ENCODE results near the gene SLFN12. TPM values are rescaled to one million over a fixed set of nuclear protein-coding genes. Genes with fewer than 3 reads are reported as not detected.
A peak's percentile ranks its signal among the peaks of the same experiment; 100 is the strongest.

Gene SLFN12
- polyA plus RNA-seq (2013), result 10.3 and 10.5 TPM in 2 replicates

DNA sequence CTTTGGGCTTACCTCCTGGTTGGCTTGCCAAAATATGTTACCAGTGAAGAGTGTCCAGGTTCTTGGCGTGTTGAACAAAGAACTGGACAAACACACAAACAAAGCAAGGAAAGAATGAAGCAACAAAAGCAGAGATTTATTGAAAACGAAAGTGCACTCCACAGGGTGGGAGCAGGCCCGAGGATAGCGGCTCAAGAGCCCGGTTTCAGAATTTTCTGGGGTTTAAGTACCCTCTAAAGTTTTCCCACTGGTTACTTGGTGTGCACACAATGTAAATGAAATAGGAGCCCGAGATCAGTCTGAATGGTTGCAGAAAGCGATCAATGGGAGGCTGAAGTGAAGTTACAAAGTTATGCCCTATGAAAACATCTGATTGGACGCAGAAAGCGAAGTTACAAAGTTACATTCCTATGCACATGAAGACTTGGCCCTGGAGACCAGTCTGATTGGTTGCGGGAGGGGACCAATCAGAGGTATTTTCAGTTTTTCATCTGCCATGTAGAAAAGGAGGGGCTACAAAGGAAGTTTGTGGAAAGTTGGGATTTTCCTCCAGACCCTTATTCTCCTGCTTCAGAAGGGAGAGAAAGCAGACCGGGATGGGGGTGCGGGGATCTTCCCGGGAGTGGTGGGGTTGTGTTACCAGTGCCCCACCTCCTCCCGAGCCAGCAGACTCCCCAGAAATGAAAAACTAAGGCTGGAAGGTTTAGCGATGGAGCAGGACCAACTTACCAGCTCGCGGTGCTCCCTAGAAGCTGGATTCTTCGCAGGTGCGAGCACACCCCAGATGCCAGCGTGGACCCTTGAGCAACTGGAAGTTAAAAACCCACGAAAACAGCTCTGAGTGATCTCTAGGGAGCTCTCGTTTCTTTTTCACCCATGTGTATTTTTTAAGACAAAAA, at the start of gene SLFN12:
Gene SLFN12, minus strand, starts transcription at position 325 of the 899 bp plus-strand sequence. CDS start 9,472 bp downstream, outside the sequence.
- H4K8ac ChIP-seq (ENCODE audit: low read depth, low read length), result peak within 1 kb of the TSS; percentile 56
- peak within 1 kb of the TSS; percentile 64 for H3K4ac ChIP-seq (ENCODE audit: low read depth, low read length)
- H3K36me3 ChIP-seq (ENCODE audit: control insufficient read depth in 1 of 2, insufficient read depth in 2 of 2, low read length in 2 of 2), result no peaks in the 10 kb centered on the region
- no peak within 1 kb of the TSS for H2BK12ac ChIP-seq (ENCODE audit: low read length)
- H2BK120ac ChIP-seq (ENCODE audit: insufficient read depth, low read length, poor library complexity), result peak within 1 kb of the TSS; percentile 61
- peaks cover 4% of the 10 kb centered on the region for H3K79me2 ChIP-seq (ENCODE audit: control insufficient read depth, insufficient read depth, low read length, poor library complexity)
- peak; percentile 26 to 43 for DNase-seq
- peak within 1 kb of the TSS; percentile 24 for H3K18ac ChIP-seq (ENCODE audit: low read length)
- H3K9ac ChIP-seq (ENCODE audit: low read length), result peak within 1 kb of the TSS; percentile 80
- H2AK5ac ChIP-seq (ENCODE audit: low read length), result no peak within 1 kb of the TSS
- no CpG with 5 or more reads among the region's 22 CpGs for WGBS (ENCODE audit: extremely low coverage, insufficient coverage, insufficient read length)
- H3K27me3 ChIP-seq (ENCODE audit: insufficient read depth, low read length), result no peaks in the 10 kb centered on the region
- peak within 1 kb of the TSS; percentile 89 for H3K4me2 ChIP-seq (ENCODE audit: low read length)
- no peaks in the 10 kb centered on the region for H3K9me3 ChIP-seq (ENCODE audit: insufficient read depth, low read depth, low read length)
- peak within 1 kb of the TSS; percentile 63 for H3K14ac ChIP-seq (ENCODE audit: low read length)
- H4K91ac ChIP-seq (ENCODE audit: low read depth, low read length), result peak within 1 kb of the TSS; percentile 75
- H3K4me3 ChIP-seq (ENCODE audit: low read depth, low read length), result peak within 1 kb of the TSS; percentile 68
- H2BK5ac ChIP-seq (ENCODE audit: low read depth, low read length, poor library complexity), result peak within 1 kb of the TSS; percentile 70
- peak within 1 kb of the TSS; percentile 42 for H2AFZ ChIP-seq (ENCODE audit: insufficient read depth, low read length, poor library complexity)
- H3K27ac ChIP-seq (ENCODE audit: low read depth, low read length), result peak within 1 kb of the TSS; percentile 98
- H3K4me1 ChIP-seq (ENCODE audit: control insufficient read depth in 1 of 2, insufficient read depth in 2 of 2, low read length in 2 of 2), result peaks cover 9 to 11% of the 10 kb centered on the region in 2 experiments
- H4K12ac ChIP-seq (ENCODE audit: low read depth, low read length), result peak within 1 kb of the TSS; percentile 9
- no peak within 1 kb of the TSS for H3K23ac ChIP-seq (ENCODE audit: low read length)
- H3K79me1 ChIP-seq (ENCODE audit: low read length), result peaks cover 21% of the 10 kb centered on the region

DNA sequence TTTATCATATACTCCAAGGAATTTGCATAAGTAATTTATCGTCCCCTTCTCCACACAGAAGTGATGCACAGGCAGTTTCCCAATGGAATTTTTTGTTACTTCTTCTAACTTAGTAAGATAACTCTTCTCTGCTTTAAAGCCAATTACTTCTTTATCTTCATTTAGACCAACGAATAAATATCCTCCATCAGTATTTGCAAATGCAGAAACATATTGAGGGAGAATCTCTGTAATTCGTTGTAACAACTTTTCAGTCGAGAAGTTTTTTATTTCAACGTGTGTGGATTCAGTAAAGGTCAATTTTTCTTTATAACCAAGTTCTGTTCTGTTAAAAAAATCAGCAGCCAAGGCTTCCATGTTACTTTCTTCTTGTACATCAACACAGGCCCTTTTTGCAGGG, 47.0 kb upstream of the SLFN12 start:
- Histone ChIP-seq H2BK5ac (ENCODE audit: low read depth, low read length, poor library complexity) (no peak overlapping the region), H2AFZ (ENCODE audit: insufficient read depth, low read length, poor library complexity) (no peak overlapping the region), H3K79me1 (ENCODE audit: low read length) (no peaks in the 10 kb centered on the region), H3K4me3 (ENCODE audit: low read depth, low read length) (no peak overlapping the region), H4K12ac (ENCODE audit: low read depth, low read length) (no peak overlapping the region), H3K18ac (ENCODE audit: low read length) (no peak overlapping the region), H3K23ac (ENCODE audit: low read length) (no peak overlapping the region), H2BK12ac (ENCODE audit: low read length) (no peak overlapping the region), H4K91ac (ENCODE audit: low read depth, low read length) (no peak overlapping the region), H3K4ac (ENCODE audit: low read depth, low read length) (no peak overlapping the region), H3K14ac (ENCODE audit: low read length) (no peak overlapping the region), H3K36me3 (ENCODE audit: control insufficient read depth in 1 of 2, insufficient read depth in 2 of 2, low read length in 2 of 2) (no peaks in the 10 kb centered on the region), H3K4me1 (ENCODE audit: control insufficient read depth in 1 of 2, insufficient read depth in 2 of 2, low read length in 2 of 2) (no peaks in the 10 kb centered on the region), H4K8ac (ENCODE audit: low read depth, low read length) (no peak overlapping the region), H2BK120ac (ENCODE audit: insufficient read depth, low read length, poor library complexity) (no peak overlapping the region), H2AK5ac (ENCODE audit: low read length) (no peak overlapping the region), H3K9ac (ENCODE audit: low read length) (no peak overlapping the region), H3K79me2 (ENCODE audit: control insufficient read depth, insufficient read depth, low read length, poor library complexity) (no peaks in the 10 kb centered on the region), H3K27me3 (ENCODE audit: insufficient read depth, low read length) (peaks cover 6% of the 10 kb centered on the region), H3K9me3 (ENCODE audit: insufficient read depth, low read depth, low read length) (peaks cover 6% of the 10 kb centered on the region), H3K27ac (ENCODE audit: low read depth, low read length) (no peak overlapping the region), H3K4me2 (ENCODE audit: low read length) (no peak overlapping the region)
- DNase-seq, result no peak
- WGBS (ENCODE audit: extremely low coverage, insufficient coverage, insufficient read length), result no CpG with 5 or more reads among the region's 5 CpGs

DNA sequence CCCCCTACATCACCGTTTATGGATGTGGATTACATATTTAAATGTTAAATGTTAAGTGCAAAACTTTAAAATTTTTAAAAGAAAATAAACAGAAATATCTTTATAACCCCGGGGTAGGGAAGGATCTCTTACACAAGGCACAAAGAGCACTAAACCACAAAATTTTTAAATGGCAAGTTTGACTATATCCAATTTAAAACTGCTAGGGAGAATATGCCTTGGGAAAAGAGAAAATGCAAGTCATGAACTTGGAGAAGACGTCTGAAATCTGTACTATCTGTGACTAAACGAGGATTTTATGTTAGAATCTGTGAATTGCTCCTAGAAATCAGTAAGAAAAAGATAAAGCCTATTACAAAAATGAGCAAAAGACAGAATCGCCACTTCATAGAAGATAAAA, 44.9 kb upstream of the SLFN12 start:
- Histone ChIP-seq H3K27me3 (ENCODE audit: insufficient read depth, low read length) (peaks cover under 1% of the 10 kb centered on the region), H3K18ac (ENCODE audit: low read length) (no peak overlapping the region), H4K12ac (ENCODE audit: low read depth, low read length) (no peak overlapping the region), H3K9ac (ENCODE audit: low read length) (no peak overlapping the region), H4K91ac (ENCODE audit: low read depth, low read length) (no peak overlapping the region), H3K79me1 (ENCODE audit: low read length) (no peaks in the 10 kb centered on the region), H3K36me3 (ENCODE audit: control insufficient read depth in 1 of 2, insufficient read depth in 2 of 2, low read length in 2 of 2) (no peaks in the 10 kb centered on the region), H2BK12ac (ENCODE audit: low read length) (no peak overlapping the region), H3K79me2 (ENCODE audit: control insufficient read depth, insufficient read depth, low read length, poor library complexity) (no peaks in the 10 kb centered on the region), H3K23ac (ENCODE audit: low read length) (no peak overlapping the region), H3K9me3 (ENCODE audit: insufficient read depth, low read depth, low read length) (peaks cover under 1% of the 10 kb centered on the region), H3K14ac (ENCODE audit: low read length) (no peak overlapping the region), H2AFZ (ENCODE audit: insufficient read depth, low read length, poor library complexity) (no peak overlapping the region), H2AK5ac (ENCODE audit: low read length) (no peak overlapping the region), H3K4me1 (ENCODE audit: control insufficient read depth in 1 of 2, insufficient read depth in 2 of 2, low read length in 2 of 2) (no peaks in the 10 kb centered on the region), H3K4me2 (ENCODE audit: low read length) (no peak overlapping the region), H2BK120ac (ENCODE audit: insufficient read depth, low read length, poor library complexity) (no peak overlapping the region), H2BK5ac (ENCODE audit: low read depth, low read length, poor library complexity) (no peak overlapping the region), H3K4ac (ENCODE audit: low read depth, low read length) (no peak overlapping the region), H4K8ac (ENCODE audit: low read depth, low read length) (no peak overlapping the region), H3K4me3 (ENCODE audit: low read depth, low read length) (no peak overlapping the region), H3K27ac (ENCODE audit: low read depth, low read length) (no peak overlapping the region)
- no peak for DNase-seq
- WGBS (ENCODE audit: extremely low coverage, insufficient coverage, insufficient read length), result no CpG with 5 or more reads among the region's 5 CpGs

DNA sequence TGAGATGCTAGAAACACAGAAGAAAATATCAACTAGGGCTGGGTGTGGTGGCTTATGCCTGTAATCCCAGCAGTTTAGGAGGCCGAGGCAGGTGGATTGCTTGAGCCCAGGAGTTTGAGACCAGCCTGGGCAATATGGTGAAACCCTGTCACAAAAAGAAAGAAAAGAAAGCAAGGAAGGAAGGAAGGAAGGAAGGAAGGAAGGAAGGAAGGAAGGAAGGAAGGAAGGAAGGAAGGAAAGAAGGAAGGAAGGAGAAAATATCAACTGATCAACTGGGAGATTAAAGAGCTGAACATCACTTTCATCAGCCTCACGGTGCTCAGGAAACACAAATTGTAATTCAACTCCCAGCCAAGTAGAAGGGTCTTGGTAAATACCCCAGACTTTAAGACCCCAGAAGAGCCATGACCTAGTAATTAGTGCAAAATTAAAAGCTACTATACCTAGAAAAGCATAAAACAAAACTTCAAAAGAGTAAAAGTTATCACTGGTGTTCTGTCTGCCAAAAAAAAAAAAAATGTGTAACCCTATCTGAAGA, 44.1 kb upstream of the SLFN12 start:
- H3K23ac ChIP-seq (ENCODE audit: low read length), result no peak overlapping the region
- no peak overlapping the region for H2BK120ac ChIP-seq (ENCODE audit: insufficient read depth, low read length, poor library complexity)
- H3K9ac ChIP-seq (ENCODE audit: low read length), result no peak overlapping the region
- H3K4me2 ChIP-seq (ENCODE audit: low read length), result no peak overlapping the region
- H3K27ac ChIP-seq (ENCODE audit: low read depth, low read length), result no peak overlapping the region
- no peak overlapping the region for H4K91ac ChIP-seq (ENCODE audit: low read depth, low read length)
- no peak overlapping the region for H2AK5ac ChIP-seq (ENCODE audit: low read length)
- no peak overlapping the region for H4K8ac ChIP-seq (ENCODE audit: low read depth, low read length)
- no peak overlapping the region for H3K4ac ChIP-seq (ENCODE audit: low read depth, low read length)
- H3K14ac ChIP-seq (ENCODE audit: low read length), result no peak overlapping the region
- no peaks in the 10 kb centered on the region for H3K79me1 ChIP-seq (ENCODE audit: low read length)
- H3K4me1 ChIP-seq (ENCODE audit: control insufficient read depth in 1 of 2, insufficient read depth in 2 of 2, low read length in 2 of 2), result no peaks in the 10 kb centered on the region
- H2BK12ac ChIP-seq (ENCODE audit: low read length), result no peak overlapping the region
- H2AFZ ChIP-seq (ENCODE audit: insufficient read depth, low read length, poor library complexity), result no peak overlapping the region
- H3K9me3 ChIP-seq (ENCODE audit: insufficient read depth, low read depth, low read length), result no peaks in the 10 kb centered on the region
- H3K79me2 ChIP-seq (ENCODE audit: control insufficient read depth, insufficient read depth, low read length, poor library complexity), result no peaks in the 10 kb centered on the region
- H3K18ac ChIP-seq (ENCODE audit: low read length), result no peak overlapping the region
- no CpG with 5 or more reads among the region's 2 CpGs for WGBS (ENCODE audit: extremely low coverage, insufficient coverage, insufficient read length)
- no peaks in the 10 kb centered on the region for H3K27me3 ChIP-seq (ENCODE audit: insufficient read depth, low read length)
- no peak overlapping the region for H4K12ac ChIP-seq (ENCODE audit: low read depth, low read length)
- H2BK5ac ChIP-seq (ENCODE audit: low read depth, low read length, poor library complexity), result no peak overlapping the region
- no peak for DNase-seq
- H3K36me3 ChIP-seq (ENCODE audit: control insufficient read depth in 1 of 2, insufficient read depth in 2 of 2, low read length in 2 of 2), result no peaks in the 10 kb centered on the region
- no peak overlapping the region for H3K4me3 ChIP-seq (ENCODE audit: low read depth, low read length)
